Activated CD4-positive, alpha-beta T cell treated with anti-CD3 and anti-CD28 coated beads, Interleukin-2, amount 10 ng/mL, durations not matched to agents 24 days and 14 days (primary cell): ENCODE measurements around the gene KCTD12. TPM values are rescaled to one million over a fixed set of nuclear protein-coding genes. Genes with fewer than 3 reads are reported as not detected.

Source experiments
- DNase-seq: peaks from one replicate; pipeline ENCODE4 v3.0.0; 2022
- H3K27ac Mint-ChIP-seq: one replicate; pipeline ENCODE4 v1.8.0; 2022; ENCODE audit warnings: mild to moderate bottlenecking, mixed read lengths
- H3K27me3 Mint-ChIP-seq: one replicate; pipeline ENCODE4 v1.8.0; 2022; ENCODE audit warnings: mixed read lengths
- H3K36me3 Mint-ChIP-seq: one replicate; pipeline ENCODE4 v1.8.0; 2022; ENCODE audit warnings: low read depth, mild to moderate bottlenecking, mixed read lengths
- H3K4me1 Mint-ChIP-seq: one replicate; pipeline ENCODE4 v1.8.0; 2021; ENCODE audit warnings: mixed read lengths
- H3K4me3 Mint-ChIP-seq: one replicate; pipeline ENCODE4 v1.8.0; 2022; ENCODE audit warnings: mild to moderate bottlenecking, moderate library complexity, mixed read lengths
- H3K9me3 Mint-ChIP-seq: one replicate; pipeline ENCODE4 v1.8.0; 2021; ENCODE audit warnings: mixed read lengths
- intact Hi-C: fragments of 100-400 bp; cut with micrococcal nuclease; formaldehyde crosslinking; loops from one replicate; pipeline ENCODE4 v1.15.1; 2023
- total RNA-seq: library from RNA; stranded (reverse); gene quantifications from 2 replicates; pipeline ENCODE4 v1.2.3, GENCODE V29; 2022

The KCTD12 gene
- total RNA-seq, 1 donor from 2014 or later: 11.8 TPM

DNA sequence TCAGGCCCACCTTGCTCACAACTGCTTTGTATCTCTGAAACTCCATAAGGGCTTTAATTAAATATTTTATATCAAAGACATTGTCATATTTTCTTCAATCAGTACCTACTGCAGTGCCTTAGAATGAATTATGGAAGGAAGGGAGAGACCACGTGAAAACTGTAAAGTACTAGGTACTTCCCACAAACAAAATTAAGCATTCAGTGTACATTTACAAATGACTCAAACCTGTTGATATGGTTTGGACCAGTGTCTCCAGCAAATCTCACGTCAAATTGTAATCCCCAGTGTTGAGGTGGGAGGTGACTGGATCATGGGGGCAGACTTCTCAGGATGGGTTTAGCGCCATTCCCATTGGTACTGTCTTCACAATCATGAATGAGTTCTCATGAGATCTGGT is 23.2 kb downstream of the KCTD12 start:
- Mint-ChIP-seq H3K9me3 (no peaks in the 10 kb centered on the region), H3K27me3 (peaks cover 22% of the 10 kb centered on the region), H3K27ac (no peak overlapping the region), H3K4me1 (no peaks in the 10 kb centered on the region), H3K36me3 (no peaks in the 10 kb centered on the region), H3K4me3 (no peak overlapping the region)
- intact Hi-C loops: no loop called here
- no peak for DNase-seq

- DNase-seq: no peak
- intact Hi-C loops: no loop called here
- Mint-ChIP-seq H3K9me3 (no peaks in the 10 kb centered on the region), H3K36me3 (no peaks in the 10 kb centered on the region), H3K4me1 (no peaks in the 10 kb centered on the region), H3K27ac (no peak overlapping the region), H3K4me3 (no peak overlapping the region), H3K27me3 (peaks cover 19% of the 10 kb centered on the region)
These were observed 24.3 kb downstream of the KCTD12 start for GRCh38 chr13:76861859-76862258.

- Mint-ChIP-seq H3K36me3 (no peaks in the 10 kb centered on the region), H3K27ac (no peak overlapping the region), H3K4me1 (peaks cover 2% of the 10 kb centered on the region), H3K9me3 (no peaks in the 10 kb centered on the region), H3K4me3 (no peak overlapping the region), H3K27me3 (peaks cover 11% of the 10 kb centered on the region)
- intact Hi-C loops: no loop called here
- no peak for DNase-seq
These were observed 25.5 kb downstream of the KCTD12 start for GRCh38 chr13:76860706-76861105.

GRCh38 chr13:76854894-76855293 is 31.3 kb downstream of the KCTD12 start:
- intact Hi-C loops: no loop called here
- H3K27ac Mint-ChIP-seq: no peak overlapping the region
- H3K4me3 Mint-ChIP-seq: no peak overlapping the region

GRCh38 chr13:76853921-76854608 is 32.1 kb downstream of the KCTD12 start:
- DNase-seq: no peak
- H3K27ac Mint-ChIP-seq: no peak overlapping the region
- intact Hi-C loops: no loop called here
- H3K36me3 Mint-ChIP-seq: no peaks in the 10 kb centered on the region
- H3K9me3 Mint-ChIP-seq: no peaks in the 10 kb centered on the region
- H3K4me3 Mint-ChIP-seq: no peak overlapping the region
- H3K27me3 Mint-ChIP-seq: peaks cover under 1% of the 10 kb centered on the region
- peaks cover 2% of the 10 kb centered on the region for H3K4me1 Mint-ChIP-seq

More at GRCh38 chr13:76854894-76855293, 31.3 kb downstream of the KCTD12 start:
- no peak for DNase-seq
- Mint-ChIP-seq H3K27me3 (peaks cover 2% of the 10 kb centered on the region), H3K36me3 (no peaks in the 10 kb centered on the region), H3K9me3 (no peaks in the 10 kb centered on the region), H3K4me1 (peaks cover 2% of the 10 kb centered on the region)

- peaks cover 2% of the 10 kb centered on the region for H3K4me1 Mint-ChIP-seq
- no peaks in the 10 kb centered on the region for H3K27me3 Mint-ChIP-seq
- intact Hi-C loops: no loop called here
- no peak overlapping the region for H3K4me3 Mint-ChIP-seq
- no peak for DNase-seq
- H3K27ac Mint-ChIP-seq: no peak overlapping the region
- no peaks in the 10 kb centered on the region for H3K9me3 Mint-ChIP-seq
- no peaks in the 10 kb centered on the region for H3K36me3 Mint-ChIP-seq
These were observed 32.7 kb downstream of the KCTD12 start for GRCh38 chr13:76853481-76853880.

DNA sequence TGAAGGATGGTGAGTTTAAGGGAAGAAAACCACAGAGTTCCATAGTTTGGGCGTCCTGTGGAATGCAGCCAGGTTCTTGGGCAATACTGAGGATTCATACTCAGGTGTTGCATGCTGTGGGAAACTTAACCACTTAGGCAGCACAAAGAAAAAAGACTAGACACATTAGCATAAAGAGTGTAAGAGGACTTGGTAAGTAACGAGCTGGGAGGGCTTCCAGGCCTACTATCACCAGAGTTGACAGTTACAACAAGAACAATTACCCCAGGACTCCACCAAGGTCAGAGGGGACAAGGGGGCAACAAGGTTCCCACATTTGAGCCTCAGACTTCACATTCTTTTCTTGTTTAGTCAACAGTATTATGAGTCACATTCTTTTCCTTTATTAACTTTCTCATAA is 33.2 kb downstream of the KCTD12 start:
- Mint-ChIP-seq H3K36me3 (no peaks in the 10 kb centered on the region), H3K4me1 (peaks cover 2% of the 10 kb centered on the region), H3K4me3 (no peak overlapping the region), H3K27ac (no peak overlapping the region), H3K9me3 (no peaks in the 10 kb centered on the region), H3K27me3 (no peaks in the 10 kb centered on the region)
- intact Hi-C loops: no loop called here
- DNase-seq: no peak

GRCh38 chr13:76851961-76852360 is 34.2 kb downstream of the KCTD12 start:
- H3K4me3 Mint-ChIP-seq: no peak overlapping the region

GRCh38 chr13:76849493-76849892 is 36.7 kb downstream of the KCTD12 start:
- intact Hi-C loops: no loop called here

More at GRCh38 chr13:76851961-76852360, 34.2 kb downstream of the KCTD12 start:
- intact Hi-C loops: no loop called here
- Mint-ChIP-seq H3K4me1 (peaks cover 2% of the 10 kb centered on the region), H3K9me3 (no peaks in the 10 kb centered on the region), H3K36me3 (no peaks in the 10 kb centered on the region), H3K27me3 (peaks cover 1% of the 10 kb centered on the region), H3K27ac (no peak overlapping the region)
- DNase-seq: no peak

GRCh38 chr13:76848596-76848995 is 37.6 kb downstream of the KCTD12 start:
- Mint-ChIP-seq H3K27ac (no peak overlapping the region), H3K9me3 (no peaks in the 10 kb centered on the region), H3K27me3 (peaks cover 4% of the 10 kb centered on the region), H3K36me3 (no peaks in the 10 kb centered on the region), H3K4me1 (no peaks in the 10 kb centered on the region), H3K4me3 (no peak overlapping the region)
- peak; percentile 42 for DNase-seq
- intact Hi-C loops: no loop called here

More at GRCh38 chr13:76849493-76849892, 36.7 kb downstream of the KCTD12 start:
- Mint-ChIP-seq H3K9me3 (no peaks in the 10 kb centered on the region), H3K4me3 (no peak overlapping the region), H3K4me1 (no peaks in the 10 kb centered on the region), H3K27ac (no peak overlapping the region), H3K36me3 (no peaks in the 10 kb centered on the region), H3K27me3 (peaks cover 4% of the 10 kb centered on the region)
- peak; percentile 34 for DNase-seq

DNA sequence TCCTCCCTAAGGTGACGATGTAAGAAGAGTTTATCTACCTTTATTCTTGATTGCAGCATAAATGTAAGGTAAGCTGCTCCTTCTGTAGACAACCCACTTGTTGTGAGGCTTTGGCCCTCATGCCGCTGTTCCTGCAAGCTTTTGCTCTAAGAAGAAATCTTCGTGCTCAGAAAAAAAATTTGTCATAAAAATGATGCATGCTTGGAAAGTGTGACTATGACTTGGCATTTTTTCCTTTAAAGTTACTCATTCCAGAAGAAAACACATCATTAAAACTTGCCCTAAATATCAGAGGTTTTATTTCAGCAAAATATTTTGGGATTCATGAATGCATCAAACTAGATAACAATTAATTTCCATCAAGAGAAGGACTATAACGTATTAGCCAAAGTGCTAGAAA is 39.8 kb downstream of the KCTD12 start:
- no peak overlapping the region for H3K27ac Mint-ChIP-seq
- H3K9me3 Mint-ChIP-seq: no peaks in the 10 kb centered on the region
- H3K4me1 Mint-ChIP-seq: no peaks in the 10 kb centered on the region
- no peak overlapping the region for H3K4me3 Mint-ChIP-seq
- peaks cover 4% of the 10 kb centered on the region for H3K27me3 Mint-ChIP-seq
- DNase-seq: no peak
- H3K36me3 Mint-ChIP-seq: no peaks in the 10 kb centered on the region
- intact Hi-C loops: no loop called here

- Mint-ChIP-seq H3K4me1 (no peaks in the 10 kb centered on the region), H3K36me3 (no peaks in the 10 kb centered on the region), H3K27ac (no peak overlapping the region), H3K9me3 (no peaks in the 10 kb centered on the region), H3K27me3 (peaks cover 4% of the 10 kb centered on the region), H3K4me3 (no peak overlapping the region)
- DNase-seq: peak; percentile 9
- intact Hi-C loops: no loop called here
These were observed 40.3 kb downstream of the KCTD12 start for GRCh38 chr13:76845865-76846264.

- H3K9me3 Mint-ChIP-seq: no peaks in the 10 kb centered on the region
These were observed 40.8 kb downstream of the KCTD12 start for GRCh38 chr13:76845367-76845766.

GRCh38 chr13:76837801-76838200 is 48.4 kb downstream of the KCTD12 start:
- Mint-ChIP-seq H3K27ac (no peak overlapping the region), H3K27me3 (peaks cover 4% of the 10 kb centered on the region), H3K4me3 (no peak overlapping the region), H3K36me3 (no peaks in the 10 kb centered on the region), H3K4me1 (no peaks in the 10 kb centered on the region), H3K9me3 (no peaks in the 10 kb centered on the region)
- no peak for DNase-seq
- intact Hi-C loops: no loop called here

More at GRCh38 chr13:76845367-76845766, 40.8 kb downstream of the KCTD12 start:
- H3K27me3 Mint-ChIP-seq: peaks cover 4% of the 10 kb centered on the region
- DNase-seq: no peak
- no peak overlapping the region for H3K27ac Mint-ChIP-seq
- H3K4me1 Mint-ChIP-seq: no peaks in the 10 kb centered on the region
- intact Hi-C loops: no loop called here
- no peak overlapping the region for H3K4me3 Mint-ChIP-seq
- no peaks in the 10 kb centered on the region for H3K36me3 Mint-ChIP-seq

DNA sequence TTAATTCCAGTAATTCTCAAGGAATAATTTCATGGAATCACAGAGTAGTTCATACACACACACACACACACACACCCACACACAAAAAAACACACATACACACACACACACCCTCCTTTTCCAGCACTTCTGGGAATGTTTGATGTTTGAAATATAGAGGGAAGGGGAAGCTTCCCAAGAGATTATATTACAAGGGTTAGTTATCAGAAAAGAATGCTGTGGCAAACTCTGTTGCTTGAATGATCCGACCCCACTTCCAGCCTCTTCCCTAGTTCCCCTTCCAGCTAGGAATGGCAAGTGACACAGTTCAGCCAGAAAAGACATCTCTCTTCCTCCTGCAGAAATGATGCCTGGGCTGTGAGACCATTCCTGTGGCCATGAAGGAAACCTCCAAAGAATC is 49.9 kb downstream of the KCTD12 start:
- intact Hi-C loops: no loop called here
- peaks cover 4% of the 10 kb centered on the region for H3K27me3 Mint-ChIP-seq
- H3K4me3 Mint-ChIP-seq: no peak overlapping the region
- H3K4me1 Mint-ChIP-seq: no peaks in the 10 kb centered on the region
- no peaks in the 10 kb centered on the region for H3K9me3 Mint-ChIP-seq
- no peak overlapping the region for H3K27ac Mint-ChIP-seq
- no peaks in the 10 kb centered on the region for H3K36me3 Mint-ChIP-seq
- peak; percentile 31 for DNase-seq
